Smooth muscle cell (in vitro differentiated cells): ENCODE results near the gene KRTAP20-2. TPM values are rescaled to one million over a fixed set of nuclear protein-coding genes. Genes with fewer than 3 reads are reported as not detected.

ENCODE experiments used
- DNase-seq: peaks from one replicate; lab custom pipeline; 2025; ENCODE audit not compliant: unreplicated experiment; lab: John Stamatoyannopoulos, UW
- H2AFZ ChIP-seq: fragments of 200-600 bp; sonication (generic); 2 replicates; pipeline ENCODE4 v1.6.0; 2016; ENCODE audit warnings: antibody characterized with exemption, low read depth, mild to moderate bottlenecking
- H3F3A ChIP-seq: fragments of 200-600 bp; sonication (generic); 2 replicates; pipeline ENCODE4 v1.6.0; 2017; ENCODE audit warnings: antibody characterized with exemption, low read depth
- H3K27ac ChIP-seq: fragments of 200-600 bp; sonication (generic); 2 replicates; pipeline ENCODE4 v1.5.1; 2016; ENCODE audit warnings: low read depth, mild to moderate bottlenecking
- H3K27me3 ChIP-seq: fragments of 200-600 bp; sonication (generic); 2 replicates; pipeline ENCODE4 v1.6.1; 2016; ENCODE audit warnings: low read depth, mild to moderate bottlenecking
- H3K36me3 ChIP-seq: fragments of 200-600 bp; sonication (generic); 2 replicates; pipeline ENCODE4 v1.5.1; 2016; ENCODE audit warnings: low read depth
- H3K4me1 ChIP-seq: fragments of 200-600 bp; sonication (generic); 2 replicates; pipeline ENCODE4 v1.5.1; 2016; ENCODE audit warnings: low read depth
- H3K4me2 ChIP-seq: fragments of 200-600 bp; sonication (generic); 2 replicates; pipeline ENCODE4 v1.6.0; 2016; ENCODE audit warnings: mild to moderate bottlenecking
- H3K4me3 ChIP-seq: fragments of 200-600 bp; sonication (generic); 2 replicates; pipeline ENCODE4 v1.5.1; 2016; ENCODE audit warnings: mild to moderate bottlenecking
- H3K79me2 ChIP-seq: fragments of 200-600 bp; sonication (generic); 2 replicates; pipeline ENCODE4 v1.6.0; 2016; ENCODE audit warnings: low read depth, mild to moderate bottlenecking
- H3K9ac ChIP-seq: fragments of 200-600 bp; sonication (generic); 2 replicates; pipeline ENCODE4 v1.6.0; 2016; ENCODE audit warnings: low read depth
- H3K9me3 ChIP-seq: fragments of 200-600 bp; sonication (generic); replicated peaks from 2 replicates; pipeline ENCODE4 v1.5.1; 2016; ENCODE audit warnings: low read depth
- H4K20me1 ChIP-seq: fragments of 200-600 bp; sonication (generic); 2 replicates; pipeline ENCODE4 v1.6.0; 2016; ENCODE audit warnings: low read depth
- CTCF ChIP-seq: fragments of 200-600 bp; sonication (generic); IDR thresholded peaks from 2 replicates; pipeline ENCODE4 v1.5.1; 2017; ENCODE audit warnings: borderline replicate concordance, mild to moderate bottlenecking, antibody characterized with exemption; ENCODE audit not compliant: insufficient read depth, poor library complexity, severe bottlenecking
- WGBS: methylation state at CpG from one replicate; pipeline ENCODE4 v1.1.7; 2016; ENCODE audit warnings: low lambda C conversion rate; 5-methylcytosine and 5-hydroxymethylcytosine counted together
- polyA plus RNA-seq: library from polyadenylated mRNA; unstranded; fragments of >200 nt; fragmentation: Nextera tagmentation; extraction: Ambion mirVana; gene quantifications from 2 replicates; pipeline ENCODE4 v1.2.1, GENCODE V29; 2016
- total RNA-seq: library from RNA; depleted of rRNA; stranded (reverse); fragments of >200 nt; gene quantifications from 2 replicates; pipeline ENCODE4 v1.2.3, GENCODE V29; 2014

Gene KRTAP20-2
- total and polyA plus RNA-seq, 2 experiments from 2014 or later: not detected

DNA sequence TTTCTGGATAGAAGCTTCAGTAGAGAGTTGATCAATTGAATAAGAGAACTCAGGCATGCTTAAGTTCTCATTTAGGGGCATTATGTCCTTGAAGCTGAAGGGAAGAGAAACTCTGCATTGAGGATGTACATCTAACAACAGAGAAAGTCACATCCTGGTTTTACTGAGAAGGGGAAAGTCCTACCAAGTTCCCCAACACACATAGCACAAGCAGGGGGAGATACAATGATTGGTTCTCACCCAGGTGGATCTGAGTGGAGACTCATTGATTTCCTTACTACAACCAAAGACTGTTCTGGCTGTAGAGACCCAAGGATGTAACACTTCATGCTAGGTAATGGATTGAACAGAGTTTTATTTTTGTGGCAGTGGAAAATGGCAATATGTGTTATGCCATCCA, 19.8 kb upstream of the KRTAP20-2 start:
- no peak overlapping the region for H3K4me2 ChIP-seq
- no peaks in the 10 kb centered on the region for H3K4me1 ChIP-seq
- no peaks in the 10 kb centered on the region for H3F3A ChIP-seq
- DNase-seq: no peak
- H3K27me3 ChIP-seq: no peaks in the 10 kb centered on the region
- no peak overlapping the region for H3K9ac ChIP-seq
- TF ChIP-seq CTCF: no peak
- no peaks in the 10 kb centered on the region for H3K9me3 ChIP-seq
- no peaks in the 10 kb centered on the region for H3K36me3 ChIP-seq
- H2AFZ ChIP-seq: no peak overlapping the region
- H3K4me3 ChIP-seq: no peak overlapping the region
- H3K79me2 ChIP-seq: no peaks in the 10 kb centered on the region
- no peak overlapping the region for H3K27ac ChIP-seq
- no peaks in the 10 kb centered on the region for H4K20me1 ChIP-seq

DNA sequence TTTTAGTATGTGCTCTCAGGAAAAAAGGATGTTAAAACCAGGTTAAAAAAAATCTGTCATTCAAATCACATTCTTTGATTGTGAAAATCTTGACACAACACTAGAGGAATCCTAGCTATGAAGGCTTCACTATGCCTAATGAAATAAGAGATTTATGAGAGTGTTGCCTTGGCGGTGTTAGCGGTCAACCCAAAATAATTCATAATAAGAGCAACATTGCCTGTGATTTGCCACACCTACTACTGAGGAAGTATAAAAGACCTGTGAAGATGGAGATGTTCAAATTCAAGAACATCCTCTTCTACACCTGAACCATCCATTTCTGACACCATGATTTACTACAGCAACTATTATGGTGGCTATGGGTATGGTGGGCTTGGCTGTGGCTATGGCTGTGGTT, 18.9 kb upstream of the KRTAP20-2 start, which contains the start of gene KRTAP20-1:
KRTAP20-1 (plus strand) TSS at position 301 of the 400 bp plus-strand sequence; CDS start at position 331, 30 bp downstream.
- H2AFZ ChIP-seq: no peak within 1 kb of the TSS
- H3F3A ChIP-seq: no peaks in the 10 kb centered on the region
- H3K36me3 ChIP-seq: no peaks in the 10 kb centered on the region
- no peak within 1 kb of the TSS for H3K4me3 ChIP-seq
- no peaks in the 10 kb centered on the region for H3K27me3 ChIP-seq
- 93% methylated on average over 2 of the region's 2 CpGs for WGBS
- H4K20me1 ChIP-seq: no peaks in the 10 kb centered on the region
- TF ChIP-seq CTCF: no peak
- no peaks in the 10 kb centered on the region for H3K9me3 ChIP-seq
- DNase-seq: no peak
- no peak within 1 kb of the TSS for H3K27ac ChIP-seq
- no peaks in the 10 kb centered on the region for H3K79me2 ChIP-seq
- no peak within 1 kb of the TSS for H3K9ac ChIP-seq
- H3K4me1 ChIP-seq: no peaks in the 10 kb centered on the region
- no peak within 1 kb of the TSS for H3K4me2 ChIP-seq

DNA sequence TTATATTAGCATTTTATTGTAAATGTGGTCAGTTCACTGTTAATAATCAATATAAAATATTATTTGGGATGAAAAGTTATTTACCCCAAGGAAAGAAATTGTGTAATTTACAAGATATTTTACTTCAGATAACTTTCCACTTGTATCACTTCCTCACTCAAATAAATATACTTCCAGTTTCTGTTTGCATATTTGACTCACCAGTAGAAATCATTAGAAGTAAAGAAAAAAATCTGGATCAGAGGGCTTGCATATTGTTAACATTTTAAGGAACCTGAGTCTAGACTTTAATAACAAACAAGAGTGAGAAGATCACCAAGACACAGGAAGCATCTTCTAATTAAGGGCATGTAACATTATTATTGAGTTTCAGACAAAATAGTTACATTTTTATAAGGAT, 14.9 kb upstream of the KRTAP20-2 start:
- Histone ChIP-seq H3K4me2 (no peak overlapping the region), H3K9me3 (no peaks in the 10 kb centered on the region), H3K27me3 (no peaks in the 10 kb centered on the region), H2AFZ (no peak overlapping the region), H3K36me3 (no peaks in the 10 kb centered on the region), H3K9ac (no peak overlapping the region), H3K4me3 (no peak overlapping the region), H4K20me1 (no peaks in the 10 kb centered on the region), H3F3A (no peaks in the 10 kb centered on the region), H3K4me1 (no peaks in the 10 kb centered on the region), H3K79me2 (no peaks in the 10 kb centered on the region), H3K27ac (no peak overlapping the region)
- no peak for DNase-seq
- TF ChIP-seq CTCF: no peak

DNA sequence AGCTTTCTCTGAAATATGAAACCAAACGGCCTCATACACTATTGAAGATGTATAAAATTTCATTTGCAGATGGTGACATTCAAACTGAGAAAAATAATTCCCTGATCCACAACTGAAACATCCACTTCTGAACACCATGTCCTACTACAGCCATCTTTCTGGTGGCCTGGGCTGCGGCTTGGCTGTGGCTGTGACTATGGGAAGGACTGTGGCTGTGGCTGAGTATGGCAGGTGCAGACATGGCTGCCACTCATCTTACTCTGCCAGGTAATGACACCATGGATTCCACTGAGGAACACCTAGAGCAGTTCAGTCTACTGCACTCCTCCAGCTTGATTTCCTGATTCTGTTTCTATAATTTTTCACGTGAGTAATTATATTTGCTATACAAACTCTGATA, 14.5 kb upstream of the KRTAP20-2 start, which contains the start of gene KRTAP20-4:
KRTAP20-4 (plus strand) TSS at position 106 of the 400 bp plus-strand sequence.
- H3K4me1 ChIP-seq: no peaks in the 10 kb centered on the region
- H3K36me3 ChIP-seq: no peaks in the 10 kb centered on the region
- no peak within 1 kb of the TSS for H2AFZ ChIP-seq
- 83% methylated on average over 3 of the region's 3 CpGs for WGBS
- DNase-seq: no peak
- no peak within 1 kb of the TSS for H3K9ac ChIP-seq
- H3K79me2 ChIP-seq: no peaks in the 10 kb centered on the region
- no peak within 1 kb of the TSS for H3K4me2 ChIP-seq
- no peak within 1 kb of the TSS for H3K27ac ChIP-seq
- no peak within 1 kb of the TSS for H3K4me3 ChIP-seq
- no peaks in the 10 kb centered on the region for H4K20me1 ChIP-seq
- TF ChIP-seq CTCF: no peak
- no peaks in the 10 kb centered on the region for H3K27me3 ChIP-seq
- H3F3A ChIP-seq: no peaks in the 10 kb centered on the region
- no peaks in the 10 kb centered on the region for H3K9me3 ChIP-seq
